GM23338 (cell line): ENCODE results near the gene ECM2. TPM values are rescaled to one million over a fixed set of nuclear protein-coding genes. Genes with fewer than 3 reads are reported as not detected.

Experiments
- ATAC-seq: fragments of 200-7000 bp; cut with Tn5 transposase; 3 replicates; pipeline ENCODE4 v1.9.1; 2020
- DNase-seq: peaks from one replicate; pipeline ENCODE4 v3.0.0-alpha.2; 2015; ENCODE audit warnings: low spot score
- H2AFZ ChIP-seq: fragments of 200-600 bp; sonication (generic); 2 replicates; pipeline ENCODE4 v1.8.0; 2016; ENCODE audit warnings: antibody characterized with exemption, mild to moderate bottlenecking, moderate library complexity
- H3F3A ChIP-seq: fragments of 200-600 bp; sonication (generic); replicated peaks from 2 replicates; pipeline ENCODE4 v1.8.0; 2017; ENCODE audit warnings: antibody characterized with exemption, mixed run types, low read depth
- H3K27ac ChIP-seq: fragments of 200-600 bp; sonication (generic); 2 replicates; pipeline ENCODE4 v1.6.1; 2016; ENCODE audit warnings: low read depth
- H3K27me3 ChIP-seq: fragments of 200-600 bp; sonication (generic); 2 replicates; pipeline ENCODE4 v1.8.0; 2016; ENCODE audit warnings: mild to moderate bottlenecking, mixed run types, moderate library complexity; ENCODE audit not compliant: insufficient read depth
- H3K36me3 ChIP-seq: fragments of 200-600 bp; sonication (generic); 2 replicates; pipeline ENCODE4 v1.8.0; 2016; ENCODE audit warnings: mild to moderate bottlenecking; ENCODE audit not compliant: insufficient read depth
- H3K4me1 ChIP-seq: fragments of 200-600 bp; sonication (generic); 2 replicates; pipeline ENCODE4 v1.8.0; 2016; ENCODE audit warnings: mild to moderate bottlenecking, moderate library complexity; ENCODE audit not compliant: insufficient read depth
- H3K4me2 ChIP-seq: fragments of 200-600 bp; sonication (generic); 2 replicates; pipeline ENCODE4 v1.7.1; 2017; ENCODE audit warnings: mixed run types
- H3K4me3 ChIP-seq: fragments of 200-600 bp; sonication (generic); 2 replicates; pipeline ENCODE4 v1.6.1; 2016; ENCODE audit warnings: mixed run types
- H3K79me2 ChIP-seq: fragments of 200-600 bp; sonication (generic); replicated peaks from 2 replicates; pipeline ENCODE4 v1.8.0; 2017; ENCODE audit warnings: mild to moderate bottlenecking; ENCODE audit not compliant: insufficient read depth
- H3K9me2 ChIP-seq: fragments of 200-600 bp; sonication (generic); 2 replicates; pipeline ENCODE4 v1.8.0; 2017; ENCODE audit not compliant: insufficient read depth
- H4K20me1 ChIP-seq: fragments of 200-600 bp; sonication (generic); replicated peaks from 2 replicates; pipeline ENCODE4 v1.8.0; 2017; ENCODE audit warnings: mild to moderate bottlenecking; ENCODE audit not compliant: insufficient read depth
- H3K27ac Mint-ChIP-seq: 2 replicates; pipeline ENCODE4 v1.8.0; 2020; ENCODE audit warnings: inconsistent platforms, mild to moderate bottlenecking, moderate library complexity, mixed read lengths
- H3K27me3 Mint-ChIP-seq: 3 replicates; pipeline ENCODE4 v1.8.0; 2022; ENCODE audit warnings: low read depth, mild to moderate bottlenecking, moderate library complexity, mixed read lengths, inconsistent platforms; ENCODE audit not compliant: insufficient read depth, poor library complexity
- H3K36me3 Mint-ChIP-seq: 3 replicates; pipeline ENCODE4 v1.8.0; 2021; ENCODE audit warnings: low read depth, mild to moderate bottlenecking, inconsistent platforms, moderate library complexity, mixed read lengths
- H3K4me1 Mint-ChIP-seq: 3 replicates; pipeline ENCODE4 v1.8.0; 2020; ENCODE audit warnings: mild to moderate bottlenecking, inconsistent platforms, mixed read lengths
- H3K4me3 Mint-ChIP-seq: 3 replicates; pipeline ENCODE4 v1.8.0; 2021; ENCODE audit warnings: moderate library complexity, mild to moderate bottlenecking, inconsistent platforms, mixed read lengths
- H3K9me3 Mint-ChIP-seq: 3 replicates; pipeline ENCODE4 v1.8.0; 2020; ENCODE audit warnings: moderate library complexity, mild to moderate bottlenecking, inconsistent platforms, mixed read lengths
- CREB1 ChIP-seq: fragments of 250-450 bp; sonication (Bioruptor Pico); IDR thresholded peaks from 2 replicates; pipeline ENCODE4 v1.5.0; 2020; ENCODE audit warnings: low read depth, mild to moderate bottlenecking, moderate library complexity
- CTCF ChIP-seq, 2 experiments: fragments of 200-600 bp in 1 of 2; sonication (generic) in 1 of 2; conservative IDR thresholded peaks; 2 replicates each; pipeline versions ENCODE4 v1.5.1 to v1.6.1; 2016 to 2017; ENCODE audit warnings: antibody characterized with exemption in 2 of 2, low read depth in 2 of 2, mild to moderate bottlenecking in 2 of 2, moderate library complexity in 1 of 2
- ETS1 ChIP-seq: IDR thresholded peaks from 2 replicates; pipeline ENCODE4 v1.6.1; 2016; ENCODE audit warnings: antibody characterized with exemption
- EZH2 ChIP-seq: fragments of 200-600 bp; sonication (generic); IDR thresholded peaks from one replicate; pipeline ENCODE4 v1.8.0; 2017; ENCODE audit warnings: antibody characterized with exemption, mild to moderate bottlenecking, low read depth; ENCODE audit not compliant: unreplicated experiment
- EZH2phosphoT487 ChIP-seq: fragments of 200-600 bp; sonication (generic); IDR thresholded peaks from one replicate; pipeline ENCODE4 v1.8.1; 2018; ENCODE audit warnings: antibody characterized with exemption; ENCODE audit not compliant: unreplicated experiment
- JUNB ChIP-seq: IDR thresholded peaks from one replicate; pipeline ENCODE4 v1.6.1; 2016; ENCODE audit warnings: antibody characterized with exemption; ENCODE audit not compliant: unreplicated experiment
- NANOG ChIP-seq: IDR thresholded peaks from 2 replicates; pipeline ENCODE4 v1.6.1; 2016; ENCODE audit warnings: antibody characterized with exemption, borderline replicate concordance
- POLR2AphosphoS5 ChIP-seq: IDR thresholded peaks from 2 replicates; pipeline ENCODE4 v1.6.1; 2016; ENCODE audit warnings: antibody characterized with exemption, low read depth
- REST ChIP-seq: IDR thresholded peaks from one replicate; pipeline ENCODE4 v1.6.1; 2018; ENCODE audit warnings: antibody characterized with exemption; ENCODE audit not compliant: unreplicated experiment
- STAT1 ChIP-seq: IDR thresholded peaks from one replicate; pipeline ENCODE4 v1.6.1; 2016; ENCODE audit warnings: antibody characterized with exemption; ENCODE audit not compliant: unreplicated experiment
- ZNF114 ChIP-seq: fragments of 250-450 bp; sonication (Bioruptor Pico); IDR thresholded peaks from 2 replicates; pipeline ENCODE4 v1.5.0; 2020; ENCODE audit warnings: mild to moderate bottlenecking, moderate library complexity
- ZNF331 ChIP-seq: fragments of 250-450 bp; sonication (Bioruptor Pico); IDR thresholded peaks from 2 replicates; pipeline ENCODE4 v1.5.0; 2020; ENCODE audit warnings: low read depth, mild to moderate bottlenecking, moderate library complexity
- ZNF462 ChIP-seq: fragments of 250-450 bp; sonication (Bioruptor Pico); IDR thresholded peaks from 2 replicates; pipeline ENCODE4 v1.5.0; 2020; ENCODE audit warnings: mild to moderate bottlenecking, moderate library complexity
- polyA plus RNA-seq: library from polyadenylated mRNA; unstranded; fragments of >200 nt; fragmentation: Nextera tagmentation; extraction: Ambion mirVana; gene quantifications from 2 replicates; pipeline ENCODE4 v1.2.1, GENCODE V29; 2016
- total RNA-seq: library from RNA; depleted of rRNA; stranded (reverse); fragments of >200 nt; shearing (Covaris generic); gene quantifications from 2 replicates; pipeline ENCODE4 v1.2.3, GENCODE V29; 2014

ECM2 gene
- total and polyA plus RNA-seq, 2 experiments from 2014 or later: 0.79 TPM; not detected in 1

GRCh38 chr9:92547356-92547755, 11.6 kb upstream of the ECM2 start:
- no peak overlapping the region for H3K4me3 ChIP-seq

More at GRCh38 chr9:92547356-92547755, 11.6 kb upstream of the ECM2 start:
- no peak for DNase-seq
- TF ChIP-seq EZH2phosphoT487: no peak
- no peak for TF ChIP-seq NANOG
- no peak for TF ChIP-seq JUNB
- no peak for TF ChIP-seq CTCF (conservative IDR thresholded peaks at IDR 0.05; ENCODE audit: low read depth in 2 of 2)
- no peak for TF ChIP-seq ZNF462 (CRISPR knock-in tag)
- no peak for TF ChIP-seq POLR2AphosphoS5
- TF ChIP-seq STAT1: no peak
- no peak for TF ChIP-seq EZH2
- TF ChIP-seq ZNF331 (CRISPR knock-in tag): no peak
- TF ChIP-seq ZNF114 (CRISPR knock-in tag): no peak
- no peak for TF ChIP-seq CREB1 (CRISPR knock-in tag)
- TF ChIP-seq ETS1: no peak
- no peak for TF ChIP-seq REST
- H3K9me3 Mint-ChIP-seq: no peaks in the 10 kb centered on the region
- 0 out of 3 replicates have a peak, but pooled peaks cover 2% of the 10 kb centered on the region for H3K36me3 Mint-ChIP-seq
- Histone ChIP-seq H3K4me2 (no peak overlapping the region), H4K20me1 (no peaks in the 10 kb centered on the region), H3K9me2 (no peaks in the 10 kb centered on the region), H3F3A (no peaks in the 10 kb centered on the region), H3K27me3 (no peaks in the 10 kb centered on the region), H3K27ac (no peak overlapping the region), H3K36me3 (no peaks in the 10 kb centered on the region), H2AFZ (no peak overlapping the region), H3K79me2 (no peaks in the 10 kb centered on the region), H3K4me1 (no peaks in the 10 kb centered on the region)
- no peaks in the 10 kb centered on the region for H3K4me1 Mint-ChIP-seq
- H3K27me3 Mint-ChIP-seq: peaks cover 3% of the 10 kb centered on the region
- H3K4me3 Mint-ChIP-seq: no peak overlapping the region
- no peak for ATAC-seq
- no peak overlapping the region for H3K27ac Mint-ChIP-seq
